Activated CD4-positive, alpha-beta T cell treated with anti-CD3 and anti-CD28 coated beads, Interleukin-2, Interleukin-6, amounts not matched to agents 100 ng/mL and 50 ng/mL, durations not matched to agents 16 hours and 8 hours (primary cell): ENCODE data around the gene SLC24A3.

Source experiments
- DNase-seq: peaks from one replicate; pipeline ENCODE4 v3.0.0-alpha.2; 2020

SLC24A3 gene

DNA sequence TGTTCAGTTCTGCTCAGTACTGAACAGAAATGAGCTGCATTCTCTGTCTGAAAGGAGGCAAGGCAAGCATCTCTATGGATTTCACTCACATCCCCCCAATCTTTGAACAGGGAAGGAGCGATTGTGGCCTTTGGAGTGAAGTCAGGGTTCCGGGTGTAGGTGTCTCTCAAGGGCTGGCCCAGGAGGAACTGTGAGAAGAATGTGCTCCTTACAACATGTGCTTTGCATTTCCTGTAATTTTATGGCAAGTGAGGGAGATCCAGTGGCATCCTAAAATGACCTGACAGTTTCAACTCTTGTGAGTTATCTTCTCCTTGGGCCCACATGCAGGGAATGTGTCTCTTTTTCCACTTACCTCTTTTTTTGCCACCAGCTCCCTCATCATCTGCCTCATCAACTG is 482.6 kb downstream of the SLC24A3 start:
- DNase-seq: no peak

DNA sequence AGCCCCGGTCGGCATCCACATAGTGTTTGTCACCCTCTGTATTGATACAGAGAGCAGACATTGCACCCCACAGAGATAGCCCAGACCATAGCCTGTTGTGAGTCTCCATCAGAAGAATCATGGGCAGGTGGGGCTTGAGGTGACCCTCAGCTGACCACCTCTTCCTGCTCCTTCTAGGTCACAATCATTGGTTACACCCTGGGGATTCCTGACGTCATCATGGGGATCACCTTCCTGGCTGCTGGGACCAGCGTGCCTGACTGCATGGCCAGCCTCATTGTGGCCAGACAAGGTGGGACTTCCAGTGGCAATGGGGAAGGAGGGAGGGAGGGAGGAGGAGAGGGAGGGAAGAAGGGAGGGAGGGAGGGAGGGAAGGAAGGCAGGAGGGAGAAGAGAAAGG is 484.2 kb downstream of the SLC24A3 start:
- no peak for DNase-seq

DNA sequence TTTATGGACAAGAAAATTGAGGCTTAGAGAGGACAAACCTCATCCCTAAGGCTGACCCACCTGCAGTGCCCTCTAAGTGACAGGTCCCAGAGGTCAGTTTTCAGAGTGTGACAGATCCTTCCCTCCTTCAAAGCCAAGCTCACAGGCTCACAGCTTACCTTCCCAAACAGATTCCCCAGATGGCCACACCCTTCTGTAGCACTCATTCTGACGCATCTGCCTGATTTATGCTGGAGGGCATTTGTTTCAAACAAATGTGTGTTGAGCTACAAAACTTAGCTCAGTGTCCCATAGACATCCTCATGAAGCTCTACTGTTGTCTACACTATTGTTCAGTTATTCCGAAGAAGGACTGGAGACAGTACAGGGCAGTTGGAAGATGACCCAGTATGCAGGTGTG is 485.0 kb downstream of the SLC24A3 start:
- DNase-seq: no peak

DNA sequence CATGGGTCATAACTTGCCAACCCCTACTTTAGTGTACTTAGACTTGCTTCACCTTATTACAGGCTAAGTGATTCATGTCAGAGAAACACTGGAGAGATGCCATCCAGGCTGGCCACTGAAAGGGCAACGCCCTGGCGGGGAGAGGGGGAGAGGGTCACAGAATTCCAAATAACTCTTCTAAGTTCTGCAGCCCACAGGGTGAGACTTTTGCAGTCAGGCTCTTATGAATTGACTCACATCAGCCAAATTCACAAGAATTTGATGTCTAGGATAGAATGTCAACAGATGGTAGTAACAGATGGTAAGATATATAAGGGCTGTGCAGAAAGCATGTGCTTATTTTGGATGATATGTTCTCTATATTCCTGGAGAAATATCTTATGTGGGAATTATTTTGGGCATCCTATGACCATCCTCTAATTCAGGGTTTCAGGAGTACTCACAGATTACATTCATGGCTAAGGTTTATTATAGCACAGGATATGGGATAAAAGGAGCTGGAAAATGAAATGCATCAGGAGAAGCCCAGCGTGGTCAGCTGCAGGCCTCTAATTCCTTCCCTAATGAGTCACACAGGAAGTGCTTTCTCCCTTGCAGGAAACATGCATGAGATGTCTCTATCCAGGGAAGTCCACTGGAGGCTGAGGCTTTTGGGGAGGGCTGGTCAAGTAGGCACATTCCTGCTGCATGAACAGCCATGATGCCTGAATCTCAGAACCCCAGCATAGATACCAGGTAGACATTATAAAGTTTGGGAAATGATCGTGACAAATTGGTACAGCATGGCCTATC is 486.9 kb downstream of the SLC24A3 start:
- DNase-seq: no peak

DNA sequence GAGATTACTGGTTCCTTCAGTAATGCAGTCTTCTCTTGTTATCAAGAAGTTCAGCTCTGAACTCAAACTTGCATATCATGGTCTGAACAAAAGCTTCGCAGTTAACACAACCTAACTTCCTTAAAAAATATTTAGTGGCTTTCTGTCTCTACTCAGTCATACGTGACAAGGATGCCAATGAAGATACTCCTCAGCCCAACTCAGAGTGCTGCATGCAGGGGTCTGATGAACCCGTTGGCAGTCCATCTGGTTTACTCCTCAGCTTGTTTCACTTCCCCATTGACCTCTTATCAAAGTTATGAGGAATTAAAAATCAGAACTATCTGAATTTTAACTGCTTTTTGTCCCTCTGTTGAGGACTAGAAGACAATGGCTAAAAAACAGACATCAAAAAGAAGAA is 489.0 kb downstream of the SLC24A3 start:
- DNase-seq: no peak

DNA sequence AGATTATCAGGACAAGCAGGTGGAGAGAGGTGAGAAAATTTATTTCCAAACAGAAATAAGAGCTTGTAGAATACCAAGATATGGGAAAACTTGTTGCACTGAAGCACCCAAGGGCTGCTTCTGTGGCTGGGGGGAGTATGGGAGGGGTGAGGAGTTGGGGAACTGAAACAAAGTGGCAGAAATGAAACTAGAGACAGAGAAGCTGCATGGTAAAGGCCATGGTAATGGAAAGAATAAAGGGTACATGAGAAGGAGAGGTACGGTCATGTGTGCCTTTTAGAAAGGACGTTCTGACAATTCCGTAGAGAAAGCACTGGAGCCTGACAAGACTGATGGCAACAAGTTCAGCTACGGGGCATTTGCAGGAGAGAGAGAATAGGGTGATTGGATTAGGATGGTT is 494.0 kb downstream of the SLC24A3 start:
- no peak for DNase-seq

DNA sequence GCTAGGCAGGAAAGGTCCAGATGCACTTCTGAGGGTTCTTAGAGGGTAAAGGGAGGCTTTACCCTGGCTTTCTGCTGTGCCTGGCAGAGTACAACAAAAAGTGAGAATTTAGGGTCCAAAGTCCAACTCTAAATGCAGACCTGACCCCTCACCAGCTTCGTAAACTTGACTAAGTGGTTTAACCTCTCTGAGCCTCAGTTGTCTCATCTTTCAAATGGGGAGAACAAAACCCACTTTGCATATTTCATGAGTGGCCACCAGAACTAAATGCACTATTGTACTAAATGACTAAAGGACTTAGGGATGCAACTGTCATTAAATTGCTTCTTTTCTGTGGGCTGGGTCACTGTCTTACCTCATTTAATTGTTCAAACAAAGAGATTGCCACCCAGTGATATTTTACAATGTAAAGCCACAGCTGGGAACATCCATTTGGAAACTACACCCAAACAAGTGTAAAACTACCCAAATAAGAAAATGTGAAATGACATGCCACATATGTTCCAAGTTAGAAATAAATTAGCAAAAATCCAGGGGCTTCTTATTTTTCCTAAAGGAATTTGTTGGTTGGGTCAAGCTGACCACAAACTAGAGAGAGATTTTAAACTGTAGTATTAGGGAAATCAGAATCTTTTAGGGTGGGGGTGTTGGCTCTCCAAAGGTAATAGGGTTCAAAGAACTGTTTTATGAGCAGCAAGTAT is 497.3 kb downstream of the SLC24A3 start:
- no peak for DNase-seq

DNA sequence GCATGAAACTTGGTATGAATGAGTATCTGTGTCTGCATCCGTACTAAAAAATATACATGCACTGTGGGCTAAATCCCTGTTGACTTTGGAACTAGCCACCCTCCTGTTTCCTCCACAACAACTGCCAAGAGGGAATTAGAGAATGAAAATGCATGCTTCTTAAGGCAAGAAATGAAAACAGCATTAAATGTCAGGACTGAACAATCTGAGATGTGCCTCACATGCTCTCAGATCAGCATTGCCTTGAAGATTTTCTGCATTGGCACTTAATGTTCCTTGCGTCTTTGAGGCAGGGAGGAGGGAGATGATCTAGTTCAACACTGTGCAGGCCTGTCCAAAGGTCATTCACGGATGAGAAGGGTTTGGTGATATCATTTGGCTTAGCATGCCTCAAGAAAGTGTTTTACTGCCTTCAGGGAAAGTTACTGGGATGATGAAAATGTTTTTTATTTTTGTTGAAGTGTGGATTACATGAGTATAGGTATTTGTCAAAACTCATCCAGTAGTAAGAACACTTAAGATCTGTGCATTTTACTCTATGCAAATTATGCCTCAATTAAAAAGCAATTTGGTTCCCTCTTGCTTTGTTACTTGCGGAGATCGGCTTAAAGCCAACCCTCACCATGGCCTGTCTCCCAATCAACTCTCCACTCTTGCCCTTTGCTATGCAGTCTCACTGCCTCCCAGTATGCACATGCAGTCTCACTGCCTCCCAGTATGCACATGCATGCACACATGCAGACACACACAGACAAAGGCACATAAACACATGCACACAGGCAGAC is 498.1 kb downstream of the SLC24A3 start:
- no peak for DNase-seq

DNA sequence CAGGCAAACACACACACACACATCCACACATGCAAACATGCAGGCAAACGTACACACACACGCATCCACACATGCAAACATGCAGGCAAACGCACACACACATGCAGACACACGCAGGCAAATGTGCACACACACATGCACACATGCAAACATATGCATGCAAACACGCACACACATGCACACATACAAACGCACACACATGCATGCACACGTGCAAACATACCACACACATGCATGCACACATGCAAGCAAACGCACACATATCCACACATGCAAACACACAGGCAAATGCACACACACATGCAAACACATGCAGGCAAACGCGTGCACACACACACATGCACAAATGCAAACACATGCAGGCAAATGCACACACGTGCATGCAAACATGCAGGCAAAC is 498.7 kb downstream of the SLC24A3 start:
- DNase-seq: no peak

DNA sequence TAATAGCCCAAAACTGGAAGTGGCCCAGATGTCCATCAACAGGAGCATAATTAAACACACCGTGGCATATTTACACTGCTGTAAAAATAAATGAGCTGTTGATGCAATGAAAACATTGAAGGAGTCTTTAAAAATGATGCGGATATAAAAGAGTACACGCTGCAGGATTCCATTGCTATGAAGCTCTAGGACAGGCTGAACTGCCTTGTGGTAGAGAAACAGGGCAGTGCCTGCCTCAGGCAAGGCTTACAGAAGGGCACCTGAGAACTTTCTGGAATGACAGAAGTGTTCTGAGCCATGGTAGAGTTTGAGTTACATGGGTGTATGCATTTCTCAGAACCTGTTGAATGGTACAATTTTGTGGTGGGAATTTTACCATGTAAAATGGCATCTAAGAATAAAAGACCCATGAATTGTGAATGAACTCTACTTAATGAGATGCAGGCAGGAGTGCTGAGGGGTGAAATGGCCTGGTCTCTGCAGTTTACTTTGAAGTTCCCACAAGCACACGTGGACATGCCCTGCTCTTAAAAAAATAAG is 500.3 kb downstream of the SLC24A3 start:
- DNase-seq: no peak

DNA sequence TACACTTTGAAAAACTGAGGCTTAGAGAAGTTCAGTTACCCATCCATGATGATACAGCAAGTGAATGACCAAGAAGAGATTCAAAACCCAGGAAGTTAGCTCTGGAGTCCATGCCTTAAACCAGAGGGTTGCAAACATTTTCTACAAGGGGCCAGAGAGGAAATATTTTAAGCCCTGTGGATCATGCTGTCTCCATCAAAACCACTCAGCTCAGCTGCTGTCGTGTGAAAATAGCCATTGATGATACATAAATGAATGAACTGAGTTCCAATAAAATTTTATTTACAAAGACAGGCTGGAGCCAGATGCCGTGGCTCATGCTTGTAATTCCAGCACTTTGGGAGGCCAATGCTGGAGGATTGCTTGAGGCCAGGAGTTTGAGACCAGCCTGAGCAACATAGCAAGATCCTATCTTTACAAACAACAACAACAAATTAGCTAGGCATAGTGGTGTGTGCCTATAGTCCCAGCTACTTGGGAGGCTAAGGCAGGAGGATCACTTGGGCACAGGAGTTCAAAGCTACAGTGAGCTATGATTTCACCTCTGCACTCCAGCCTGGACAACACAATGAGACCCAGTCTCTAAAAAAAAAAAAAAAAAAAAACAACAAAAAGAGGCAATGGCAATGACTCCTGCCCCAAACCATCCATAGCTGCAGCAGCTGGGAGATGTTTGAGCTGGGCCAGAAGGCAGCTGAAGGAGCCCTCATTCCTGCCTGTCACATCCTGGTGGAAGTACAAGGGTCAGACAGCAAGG is 501.6 kb downstream of the SLC24A3 start:
- no peak for DNase-seq

DNA sequence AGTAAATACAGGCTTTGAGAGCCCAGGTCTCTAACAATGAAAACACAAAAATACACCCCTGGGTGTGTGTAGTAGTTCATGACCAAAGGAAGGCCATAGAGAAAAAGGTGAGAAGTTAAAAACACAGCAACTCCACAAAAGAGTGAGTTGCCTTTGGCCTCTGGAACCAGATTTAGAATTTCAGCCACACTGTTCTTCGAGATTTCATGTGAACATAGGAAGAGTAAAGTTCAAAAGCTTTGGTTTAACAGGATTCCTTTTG is 502.1 kb downstream of the SLC24A3 start:
- DNase-seq: no peak

DNA sequence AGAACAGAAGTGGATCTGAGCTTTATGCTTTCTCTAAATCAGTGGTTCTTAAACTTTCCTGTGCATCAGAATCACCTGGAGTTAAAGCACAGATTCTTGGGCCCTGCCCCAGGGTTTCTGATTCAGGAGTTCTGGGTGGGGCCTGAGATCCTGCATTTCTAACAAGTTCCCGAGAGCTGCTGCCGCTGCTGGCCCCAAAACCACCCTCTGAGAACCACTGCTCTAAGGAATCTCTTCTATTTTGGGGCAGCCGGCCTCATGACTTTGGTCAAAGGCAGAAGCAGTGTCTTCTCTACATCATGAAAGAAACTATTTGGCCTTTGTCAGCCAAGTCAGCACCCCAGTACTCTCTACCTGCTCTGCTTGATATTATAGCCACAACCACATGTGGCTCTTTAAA is 503.5 kb downstream of the SLC24A3 start:
- DNase-seq: no peak

DNA sequence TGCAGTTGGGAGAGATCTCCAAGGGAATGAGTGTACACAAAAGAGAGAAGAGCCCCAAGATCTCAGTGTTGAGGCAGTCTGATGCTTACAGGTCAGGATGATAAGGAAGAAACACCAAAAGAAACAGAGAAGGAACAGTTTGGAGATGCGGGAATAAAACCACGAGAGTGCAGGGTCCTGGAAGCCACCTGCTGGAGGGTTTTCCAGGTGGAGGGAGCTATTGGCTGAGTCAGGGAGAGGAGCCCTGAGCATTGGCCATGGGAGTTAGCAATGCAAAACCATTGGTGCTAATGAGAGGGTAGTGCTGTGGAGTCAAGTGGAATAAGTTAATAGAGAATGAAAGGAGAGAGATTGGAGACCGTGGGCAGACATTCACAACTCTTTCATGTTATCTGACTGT is 506.4 kb downstream of the SLC24A3 start:
- DNase-seq: no peak

DNA sequence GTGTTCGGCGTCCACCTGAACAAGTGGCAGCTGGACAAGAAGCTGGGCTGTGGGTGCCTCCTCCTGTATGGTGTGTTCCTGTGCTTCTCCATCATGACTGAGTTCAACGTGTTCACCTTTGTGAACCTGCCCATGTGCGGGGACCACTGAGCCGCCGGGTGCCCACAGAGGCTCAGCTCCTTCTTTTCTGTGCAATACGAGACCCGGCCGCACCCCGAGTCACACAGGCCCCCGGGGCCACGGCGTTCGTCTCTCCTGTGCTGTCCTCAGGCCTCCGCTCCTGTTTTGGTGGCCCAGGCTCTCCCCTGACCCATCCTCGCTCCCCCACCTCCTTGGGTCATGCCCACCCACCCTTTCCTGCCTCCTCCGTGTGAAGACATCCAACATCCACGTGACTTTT is 508.5 kb downstream of the SLC24A3 start:
- DNase-seq: no peak

DNA sequence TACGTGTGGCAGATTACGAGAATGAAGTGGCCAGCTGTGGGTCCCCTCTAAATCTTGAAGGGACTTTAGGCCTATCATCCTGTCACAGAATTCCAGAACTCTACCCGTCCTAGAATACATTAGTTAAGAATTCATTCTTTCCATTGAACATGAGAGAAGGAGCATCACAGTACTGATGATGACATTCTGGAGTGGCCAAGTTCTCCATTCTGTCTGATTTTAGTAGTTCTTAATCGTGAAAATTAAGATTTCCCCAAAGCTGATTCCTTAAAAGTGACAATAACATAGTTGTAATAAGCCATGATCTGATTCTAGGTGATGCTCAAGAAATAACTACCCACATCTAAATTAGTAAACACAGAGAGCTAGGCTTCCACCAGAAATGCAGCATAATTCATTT is 510.6 kb downstream of the SLC24A3 start:
- no peak for DNase-seq

DNA sequence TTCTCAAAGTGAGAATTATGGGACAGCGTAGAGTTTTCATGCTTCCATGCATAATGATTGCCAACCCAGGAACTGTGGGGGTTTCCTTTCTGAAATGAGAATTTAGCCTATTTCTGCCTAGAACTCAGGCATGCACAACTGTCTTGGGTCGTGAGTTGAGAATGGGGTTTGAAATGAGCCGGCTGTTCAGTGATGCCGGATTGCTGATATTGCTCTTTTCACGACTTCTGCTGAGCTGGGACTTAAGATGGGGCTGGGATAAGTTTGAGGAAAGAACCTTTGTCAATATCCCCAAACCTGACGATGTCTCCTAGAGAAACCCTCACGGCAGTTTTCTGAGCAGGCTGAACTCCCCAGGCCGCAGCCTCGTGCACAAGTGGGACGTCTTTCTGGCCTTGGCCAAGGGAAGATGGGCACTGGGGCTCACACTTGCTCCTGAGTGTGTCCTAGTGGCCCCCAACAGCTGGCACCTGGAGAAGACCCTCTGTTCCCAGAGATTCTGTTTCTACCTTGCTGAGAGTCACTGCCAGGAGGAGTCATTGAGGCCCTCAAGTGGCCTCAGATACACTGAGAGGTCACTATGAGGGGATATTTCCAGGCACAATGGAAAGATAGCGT is 511.5 kb downstream of the SLC24A3 start:
- no peak for DNase-seq

DNA sequence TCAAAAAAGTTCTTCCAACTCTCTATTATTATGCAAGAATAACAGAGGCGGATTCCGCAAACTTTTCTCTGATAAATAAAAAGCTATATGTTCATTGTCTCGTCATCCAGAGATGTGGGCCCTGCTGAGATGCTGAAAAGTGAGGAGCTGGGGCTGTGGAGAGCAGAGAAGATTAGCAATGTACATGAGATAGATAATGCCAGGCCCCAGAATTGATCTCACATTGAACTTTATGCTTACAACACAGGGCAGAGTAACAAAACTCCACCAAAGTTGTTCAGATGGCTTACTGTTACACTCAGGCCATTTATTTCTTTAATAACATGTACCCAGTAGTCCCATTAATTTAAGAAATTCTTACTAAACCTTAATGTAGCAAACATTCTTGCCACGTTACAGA is 512.9 kb downstream of the SLC24A3 start:
- DNase-seq: no peak

DNA sequence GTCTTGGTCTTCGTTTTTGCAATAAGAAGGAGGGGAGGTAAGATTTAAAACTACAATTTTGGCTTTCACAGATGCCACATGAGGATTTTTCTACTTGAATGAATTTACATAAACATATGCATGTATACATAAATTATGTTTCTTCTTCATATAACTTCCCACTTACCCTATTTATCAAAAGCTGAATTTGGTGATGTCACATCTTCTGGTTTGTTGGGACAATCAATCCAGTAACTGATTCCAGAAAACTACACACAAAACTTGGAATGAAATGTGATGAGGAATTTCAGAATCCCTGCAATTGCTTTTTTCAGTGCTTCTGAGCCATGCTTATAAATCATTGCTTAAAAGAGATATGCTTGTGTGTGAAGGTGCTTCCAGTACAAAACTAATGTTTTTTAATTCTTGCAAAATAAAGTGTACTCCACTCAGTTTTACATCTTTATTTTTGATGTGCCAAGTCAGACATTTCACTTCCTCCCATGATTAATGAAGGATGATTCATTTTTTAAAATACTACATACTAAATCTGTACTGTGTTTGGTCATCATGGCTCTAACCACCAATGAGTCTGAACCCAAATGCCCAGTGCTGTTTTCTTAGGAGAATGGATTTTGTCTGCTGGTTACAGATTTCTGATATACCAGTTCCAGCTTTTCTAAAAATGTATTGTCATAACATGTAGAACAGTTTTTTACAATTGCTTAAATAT is 513.5 kb downstream of the SLC24A3 start:
- no peak for DNase-seq

DNA sequence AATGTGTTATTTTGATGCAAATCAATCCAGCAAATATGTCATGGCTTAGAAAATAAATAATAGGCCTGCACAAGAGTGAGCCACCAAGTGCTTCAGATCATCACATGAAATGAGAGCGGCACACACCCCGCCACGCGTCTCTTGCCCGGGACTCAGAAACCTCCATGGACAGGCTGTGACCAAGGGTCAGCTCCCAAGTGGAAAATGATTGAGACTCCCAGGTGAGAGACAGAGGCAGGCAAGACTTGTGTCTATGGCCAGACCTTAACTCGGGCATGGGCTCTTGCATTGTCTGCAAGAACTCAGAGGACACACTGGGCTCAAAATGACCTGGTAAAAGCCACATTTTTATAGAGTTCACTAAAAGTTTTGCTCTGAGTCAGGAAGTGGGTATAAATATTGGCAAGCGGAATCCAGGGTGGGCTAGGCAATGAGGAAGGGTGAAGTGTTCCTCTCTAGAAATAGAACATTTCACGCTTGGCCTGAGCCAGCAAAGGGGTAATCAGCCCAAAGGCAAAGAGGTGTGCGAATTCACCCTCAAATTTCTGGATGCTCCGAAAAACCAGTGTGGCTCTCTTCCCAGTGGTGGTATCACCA is 514.9 kb downstream of the SLC24A3 start:
- DNase-seq: no peak

DNA sequence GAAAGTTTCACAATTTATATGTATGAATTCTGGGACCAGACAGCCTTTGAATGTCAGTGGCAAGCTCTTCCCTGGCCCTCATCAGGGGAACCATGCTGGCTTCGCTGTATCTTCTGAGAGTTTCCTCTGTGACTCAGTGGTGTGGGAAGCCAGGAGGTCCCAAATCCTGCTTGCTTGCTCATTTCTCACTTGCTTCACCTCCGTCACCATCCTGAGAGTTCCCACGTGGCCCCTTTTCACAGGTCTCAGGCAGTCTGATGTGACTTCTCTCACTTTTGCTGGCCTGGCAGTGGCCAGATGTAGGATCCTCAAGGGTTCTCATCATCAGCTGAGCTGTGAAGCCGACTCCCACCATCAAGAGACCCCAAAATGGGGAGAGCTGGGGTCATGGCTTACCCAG is 517.2 kb downstream of the SLC24A3 start:
- no peak for DNase-seq

DNA sequence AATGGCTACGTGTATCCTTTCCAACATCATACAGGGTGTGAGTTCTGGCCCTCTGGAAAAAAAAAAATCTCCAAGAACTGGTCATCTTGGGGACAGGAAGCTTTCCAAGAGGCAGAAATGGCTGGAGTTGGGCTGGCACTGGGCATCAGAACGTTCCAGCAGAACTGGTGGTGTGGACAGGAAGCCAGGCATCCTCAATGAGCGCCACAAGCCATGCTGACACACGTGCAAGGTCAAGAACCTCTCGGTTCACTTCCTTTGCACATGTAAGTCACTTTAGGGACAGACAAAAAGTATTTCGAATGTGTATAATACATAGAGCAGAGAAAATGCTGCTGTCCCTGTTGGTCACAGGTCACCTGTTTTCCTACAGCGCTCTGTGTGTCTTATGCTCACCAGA is 518.3 kb downstream of the SLC24A3 start:
- no peak for DNase-seq
